HCT116 (cell line): Measurements from ENCODE around the gene ASXL2. TPM values are rescaled to one million over a fixed set of nuclear protein-coding genes. Genes with fewer than 3 reads are reported as not detected.

Experiments used
- ATAC-seq: fragments of 200-7000 bp; cut with Tn5 transposase; 2 replicates; pipeline ENCODE4 v1.9.1; 2020; ENCODE audit warnings: mild to moderate bottlenecking, moderate library complexity
- BruUV-seq: library from RNA; stranded (reverse); fragments of 400-500 nt; replicated peaks from 2 replicates; lab custom pipeline; 2021; lab: Mats Ljungman, UMichigan
- CTCF ChIA-PET: fragments of 300-600 bp; sonication (Branson Sonifier 250); formaldehyde crosslinking; loops from one replicate; lab custom pipeline; 2021; ENCODE audit warnings: antibody characterized with exemption; lab: Charles Lee
- POLR2A ChIA-PET: fragments of 300-600, 350-600 bp; sonication (Branson Sonifier 250); formaldehyde crosslinking; loops from one replicate; lab custom pipeline; 2021; ENCODE audit warnings: antibody characterized with exemption; lab: Charles Lee
- RAD21 ChIA-PET, 2 experiments: fragments of 300-600 bp; sonication (Branson Sonifier 250); formaldehyde crosslinking; loops; one replicate each; lab custom pipeline; 2023; ENCODE audit warnings: low total read pairs in 2 of 2; ENCODE audit not compliant: uncharacterized antibody in 2 of 2, unreplicated experiment in 2 of 2, low non-redundant PET in 1 of 2; lab: Charles Lee
- DNase-seq: peaks from one replicate; pipeline ENCODE4 v3.0.0-alpha.2; 2010; ENCODE audit warnings: low read depth, low spot score
- H2AFZ ChIP-seq: fragments of 200-600 bp; shearing (Covaris generic), sonication (generic); 2 replicates; pipeline ENCODE4 v1.6.1; 2017; ENCODE audit warnings: low read depth, mixed run types, mixed read lengths, antibody characterized with exemption, low read length; ENCODE audit not compliant: poor library complexity, severe bottlenecking
- H3K27ac ChIP-seq: 2 replicates; pipeline ENCODE4 v1.5.1; 2012; ENCODE audit warnings: low read depth, low read length
- H3K27me3 ChIP-seq: fragments of 200-600 bp; sonication (generic); 2 replicates; pipeline ENCODE4 v1.6.1; 2016; ENCODE audit warnings: mixed run types, low read length, mixed read lengths; ENCODE audit not compliant: insufficient read depth
- H3K36me3 ChIP-seq, 2 experiments: fragments of 200-500 bp in 1 of 2; fragments of 200-600 bp in 1 of 2; sonication (Bioruptor generic) in 1 of 2; sonication (generic) in 1 of 2; 2 replicates each; pipeline versions ENCODE4 v1.5.1 to v1.6.1; 2014 to 2016; ENCODE audit warnings: low read length in 2 of 2, inconsistent platforms in 1 of 2, mixed read lengths in 1 of 2, mixed run types in 1 of 2; ENCODE audit not compliant: insufficient read depth in 2 of 2, control insufficient read depth in 1 of 2
- H3K4me1 ChIP-seq, 2 experiments: fragments of 200-600 bp in 1 of 2; sonication (generic) in 1 of 2; 2 replicates each; pipeline versions ENCODE4 v1.5.1 to v1.6.1; 2012 to 2017; ENCODE audit warnings: low read length in 2 of 2, inconsistent platforms in 1 of 2, mild to moderate bottlenecking in 1 of 2, mixed read lengths in 1 of 2, mixed run types in 1 of 2, moderate library complexity in 1 of 2; ENCODE audit not compliant: insufficient read depth in 2 of 2, control insufficient read depth in 1 of 2
- H3K4me2 ChIP-seq: fragments of 200-600 bp; sonication (generic); 2 replicates; pipeline ENCODE4 v1.6.1; 2017; ENCODE audit warnings: mixed run types, low read length, mixed read lengths
- H3K4me3 ChIP-seq, 2 experiments: fragments of 200-600 bp in 1 of 2; sonication (generic) in 1 of 2; replicated peaks in 1 of 2; 2 replicates each; pipeline ENCODE4 v1.5.1; 2011 to 2016; ENCODE audit warnings: low read length in 2 of 2, control low read depth in 1 of 2, low read depth in 1 of 2, mild to moderate bottlenecking in 1 of 2, mixed read lengths in 1 of 2, mixed run types in 1 of 2
- H3K79me2 ChIP-seq: fragments of 200-600 bp; sonication (generic); 2 replicates; pipeline ENCODE4 v1.6.1; 2017; ENCODE audit warnings: mild to moderate bottlenecking, mixed run types, low read length, moderate library complexity, mixed read lengths; ENCODE audit not compliant: insufficient read depth
- H3K9ac ChIP-seq: fragments of 200-600 bp; sonication (generic); 2 replicates; pipeline ENCODE4 v1.6.1; 2016; ENCODE audit warnings: low read length, mixed read lengths
- H3K9me2 ChIP-seq: fragments of 200-600 bp; sonication (generic), shearing (Covaris generic); 2 replicates; pipeline ENCODE4 v1.6.1; 2017; ENCODE audit warnings: mixed run types, mild to moderate bottlenecking, moderate library complexity; ENCODE audit not compliant: insufficient read depth
- H3K9me3 ChIP-seq, 2 experiments: fragments of 200-500 bp in 1 of 2; fragments of 200-600 bp in 1 of 2; sonication (Bioruptor generic) in 1 of 2; sonication (generic) in 1 of 2; 2 replicates each; pipeline ENCODE4 v1.6.1; 2014 to 2017; ENCODE audit warnings: low read length in 2 of 2, mixed read lengths in 2 of 2, inconsistent platforms in 1 of 2, low read depth in 1 of 2, mild to moderate bottlenecking in 1 of 2, mixed run types in 1 of 2, moderate library complexity in 1 of 2; ENCODE audit not compliant: control insufficient read depth in 1 of 2, insufficient read depth in 1 of 2
- H4K20me1 ChIP-seq: fragments of 200-600 bp; sonication (generic), shearing (Covaris generic); 2 replicates; pipeline ENCODE4 v1.6.1; 2017; ENCODE audit warnings: mixed run types, mild to moderate bottlenecking, moderate library complexity; ENCODE audit not compliant: insufficient read depth
- CBX3 ChIP-seq: IDR thresholded peaks from 2 replicates; pipeline ENCODE4 v1.6.1; 2012; ENCODE audit warnings: low read depth
- EGR1 ChIP-seq: IDR thresholded peaks from 2 replicates; pipeline ENCODE4 v1.6.1; 2012; ENCODE audit warnings: low read depth
- ELF1 ChIP-seq: IDR thresholded peaks from 2 replicates; pipeline ENCODE4 v1.6.1; 2012; ENCODE audit warnings: low read depth, borderline replicate concordance
- EZH2 ChIP-seq: fragments of 200-600 bp; sonication (generic); IDR thresholded peaks from 2 replicates; pipeline ENCODE4 v1.6.1; 2017; ENCODE audit warnings: antibody characterized with exemption, mixed run types
- EZH2phosphoT487 ChIP-seq: fragments of 200-600 bp; IDR thresholded peaks from 2 replicates; pipeline ENCODE4 v1.6.1; 2018; ENCODE audit warnings: antibody characterized with exemption, borderline replicate concordance
- FOSL1 ChIP-seq: IDR thresholded peaks from 2 replicates; pipeline ENCODE4 v1.6.1; 2012; ENCODE audit warnings: low read depth
- JUND ChIP-seq: IDR thresholded peaks from 2 replicates; pipeline ENCODE4 v1.6.1; 2012
- MAX ChIP-seq: IDR thresholded peaks from 2 replicates; pipeline ENCODE4 v1.6.1; 2012
- POLR2A ChIP-seq: IDR thresholded peaks from 2 replicates; pipeline ENCODE4 v1.7.0; 2011; ENCODE audit warnings: borderline replicate concordance; ENCODE audit not compliant: insufficient read depth, insufficient read length; ENCODE audit errors: extremely low read depth
- POLR2AphosphoS5 ChIP-seq: IDR thresholded peaks from 2 replicates; pipeline ENCODE4 v1.6.1; 2011; ENCODE audit warnings: mild to moderate bottlenecking, low read depth, low read length, moderate library complexity
- RAD21 ChIP-seq: IDR thresholded peaks from 2 replicates; pipeline ENCODE4 v1.6.1; 2012; ENCODE audit warnings: low read depth, mild to moderate bottlenecking
- REST ChIP-seq: IDR thresholded peaks from 2 replicates; pipeline ENCODE4 v1.6.1; 2012; ENCODE audit warnings: low read depth
- SIN3A ChIP-seq: IDR thresholded peaks from 2 replicates; pipeline ENCODE4 v1.6.1; 2012; ENCODE audit warnings: low read depth
- TCF7L2 ChIP-seq: IDR thresholded peaks from 2 replicates; pipeline ENCODE4 v1.7.0; 2011; ENCODE audit warnings: borderline replicate concordance, inconsistent platforms; ENCODE audit not compliant: insufficient read depth, insufficient read length; ENCODE audit errors: extremely low read depth
- YY1 ChIP-seq: IDR thresholded peaks from 2 replicates; pipeline ENCODE4 v1.6.1; 2011; ENCODE audit warnings: low read length, low read depth, moderate library complexity, mild to moderate bottlenecking; ENCODE audit not compliant: insufficient replicate concordance; ENCODE audit errors: extremely low read depth
- ZBTB33 ChIP-seq: IDR thresholded peaks from 2 replicates; pipeline ENCODE4 v1.6.1; 2011; ENCODE audit warnings: mild to moderate bottlenecking, low read length, moderate library complexity; ENCODE audit not compliant: insufficient replicate concordance; ENCODE audit errors: extremely low read depth
- ZFX ChIP-seq: fragments of 450-650 bp; IDR thresholded peaks from 2 replicates; pipeline ENCODE4 v1.6.1; 2017
- ZNF274 ChIP-seq: fragments of 200-500 bp; sonication (Bioruptor generic); IDR thresholded peaks from 2 replicates; pipeline ENCODE4 v1.6.1; 2014; ENCODE audit warnings: mild to moderate bottlenecking, low read depth, low read length, inconsistent platforms
- intact Hi-C: fragments of 100-400 bp; cut with micrococcal nuclease; formaldehyde crosslinking; loops from 2 replicates; pipeline ENCODE4 v1.10.0; 2022
- total RNA-seq: library from RNA; stranded (reverse); gene quantifications from one replicate; pipeline ENCODE4 v1.2.1, GENCODE V29; 2021; ENCODE audit not compliant: unreplicated experiment
- TF ChIP-seq, protein P1 (sequence below): IDR thresholded peaks from 2 replicates; pipeline ENCODE4 v1.6.1; 2012

Gene ASXL2
- total RNA-seq, 1 experiment from 2014 or later: 29.2 TPM

DNA sequence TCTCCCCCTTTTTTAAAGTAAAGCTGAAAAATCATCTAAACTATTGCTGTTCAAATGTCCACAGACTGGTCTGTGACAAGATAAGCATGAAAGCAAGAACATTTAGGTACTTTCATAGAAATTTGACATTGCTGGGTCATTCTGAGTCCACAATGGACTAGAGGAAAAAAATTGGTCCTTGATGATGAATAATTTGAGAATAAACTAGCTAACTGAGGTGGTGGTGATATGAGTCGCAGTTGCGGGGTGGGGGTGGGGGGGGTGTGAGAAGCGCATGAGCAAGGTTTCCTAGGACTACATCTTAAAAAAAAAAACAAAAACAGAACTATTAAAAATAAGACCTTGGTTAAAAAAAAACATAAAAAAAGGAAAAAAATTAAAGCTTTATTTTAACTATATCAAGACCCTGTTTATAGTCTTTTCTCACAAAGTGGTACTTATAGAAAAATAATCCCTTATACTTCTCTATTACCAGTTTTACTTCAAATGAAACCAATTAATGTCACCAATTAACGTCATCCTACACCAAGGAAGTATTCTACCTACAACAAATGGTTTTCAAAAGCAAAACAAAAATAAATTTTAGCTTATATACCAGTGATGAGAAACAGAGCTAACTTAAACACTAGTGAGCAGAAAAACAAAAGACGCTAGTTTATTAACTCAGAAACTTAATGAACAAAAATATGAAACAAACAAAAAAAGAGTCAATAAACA lies 88.1 kb downstream of the ASXL2 start:
- ChIA-PET CTCF (interaction anchor here (0.7 kb wide), 2 partner anchors 91 to 803 kb away, joined by 3 to 4 read pairs; no protein-coding TSS in a partner anchor), RAD21 (no interaction called here), POLR2A (interaction anchor here (0.7 kb wide), 1 partner anchor 343 kb away, joined by 3 read pairs; no protein-coding TSS in a partner anchor)
- ATAC-seq: no peak
- no peak overlapping the region for H2AFZ ChIP-seq
- no TSS peak for BruUV-seq
- no peak overlapping the region for H3K4me3 ChIP-seq
- H3K4me1 ChIP-seq: no peaks in the 10 kb centered on the region
- no peaks in the 10 kb centered on the region for H3K9me2 ChIP-seq
- H3K36me3 ChIP-seq: peaks cover 0 to 2% of the 10 kb centered on the region in 2 experiments; a peak in 1 of 4 replicates
- H3K9ac ChIP-seq: no peak overlapping the region
- no peaks in the 10 kb centered on the region for H3K79me2 ChIP-seq
- no peak overlapping the region for H3K4me2 ChIP-seq
- H3K27me3 ChIP-seq: no peaks in the 10 kb centered on the region
- H3K27ac ChIP-seq: no peak overlapping the region
- no peak for DNase-seq
- H4K20me1 ChIP-seq: no peaks in the 10 kb centered on the region
- intact Hi-C loops: no loop called here
- no peaks in the 10 kb centered on the region for H3K9me3 ChIP-seq
- no peak for TF ChIP-seq MAX
- no peak for TF ChIP-seq RAD21
- no peak for TF ChIP-seq ZFX
- no peak for TF ChIP-seq EZH2
- TF ChIP-seq REST: no peak
- no peak for TF ChIP-seq ELF1
- no peak for TF ChIP-seq FOSL1
- TF ChIP-seq, protein P1, sequence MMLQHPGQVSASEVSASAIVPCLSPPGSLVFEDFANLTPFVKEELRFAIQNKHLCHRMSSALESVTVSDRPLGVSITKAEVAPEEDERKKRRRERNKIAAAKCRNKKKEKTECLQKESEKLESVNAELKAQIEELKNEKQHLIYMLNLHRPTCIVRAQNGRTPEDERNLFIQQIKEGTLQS: no peak
- TF ChIP-seq SIN3A: no peak
- TF ChIP-seq ZNF274: no peak
- TF ChIP-seq EZH2phosphoT487: no peak
- no peak for TF ChIP-seq POLR2AphosphoS5
- no peak for TF ChIP-seq POLR2A
- no peak for TF ChIP-seq CBX3
- no peak for TF ChIP-seq JUND
- TF ChIP-seq ZBTB33: no peak
- TF ChIP-seq EGR1: no peak
- no peak for TF ChIP-seq YY1
- no peak for TF ChIP-seq TCF7L2
